GM21390 (cell line): ENCODE measurements around the gene MYH11.
A peak's percentile ranks its signal among the peaks of the same experiment; 100 is the strongest.

Source experiments
- ATAC-seq: cut with Tn5 transposase; IDR thresholded peaks from one replicate; pipeline ENCODE4 v1.9.1; 2021; ENCODE audit not compliant: unreplicated experiment

The MYH11 gene

DNA sequence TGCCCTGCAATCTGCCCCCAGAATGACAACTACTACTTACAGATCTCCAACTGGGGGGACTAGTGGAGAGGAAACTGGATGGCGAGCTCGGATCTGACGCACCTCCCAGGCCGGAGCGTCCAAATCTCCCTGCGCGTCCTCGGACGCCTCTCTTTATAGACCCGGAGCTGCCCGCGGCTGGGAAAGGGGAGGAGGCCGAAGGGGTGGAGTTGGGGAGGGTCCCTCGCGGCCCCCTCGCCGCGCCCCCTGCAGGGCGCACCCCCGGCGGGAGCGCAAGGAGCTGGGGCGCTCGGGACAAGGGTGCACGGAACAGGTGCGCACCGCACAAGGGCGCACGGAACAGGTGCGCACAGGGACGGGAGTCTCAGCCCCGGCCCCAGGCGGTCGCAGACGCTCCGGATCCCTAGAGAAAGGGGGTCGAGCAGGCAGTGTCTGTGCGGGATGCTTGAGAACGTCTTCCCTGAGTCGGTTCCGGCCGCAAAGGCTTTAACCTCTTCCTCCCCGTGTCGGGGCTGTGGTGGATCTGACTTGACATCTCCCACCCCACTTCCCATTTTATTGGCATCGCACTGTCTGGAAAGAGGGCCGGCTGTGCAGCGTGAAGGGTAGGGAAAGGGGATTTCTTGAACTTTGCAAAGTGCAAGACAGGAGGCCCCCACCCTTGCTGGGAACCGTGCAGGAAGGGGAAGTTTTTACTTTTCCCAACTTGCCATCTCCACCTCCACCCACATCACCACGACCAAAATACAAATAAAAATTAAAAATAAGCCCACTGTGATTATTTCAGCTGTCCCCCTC lies at the start of gene MYH11:
TSS of gene MYH11 (minus strand) at position 128 of the 798 bp plus-strand sequence. CDS start 18,776 bp downstream, outside the sequence.
- ATAC-seq = no peak

DNA sequence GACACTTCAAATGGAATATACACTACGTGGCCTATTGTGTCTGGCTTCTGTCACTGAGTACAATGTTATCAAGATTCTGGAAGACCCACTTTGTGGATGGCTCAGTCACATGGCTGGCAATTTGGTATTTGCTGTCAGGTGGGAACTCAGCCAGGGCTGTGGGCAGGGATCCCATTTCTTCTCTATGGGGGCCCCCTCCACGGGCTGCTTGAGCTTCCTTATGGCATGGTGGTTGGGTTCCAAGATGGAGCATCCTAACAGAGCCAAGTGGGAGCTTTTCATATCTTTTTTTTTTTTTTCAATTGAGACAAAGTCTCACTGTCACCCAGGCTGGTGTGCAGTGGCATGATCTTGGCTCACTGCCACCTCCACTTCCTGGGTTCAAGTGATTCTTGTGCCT lies 49.6 kb upstream of the MYH11 start:
- no peak for ATAC-seq

DNA sequence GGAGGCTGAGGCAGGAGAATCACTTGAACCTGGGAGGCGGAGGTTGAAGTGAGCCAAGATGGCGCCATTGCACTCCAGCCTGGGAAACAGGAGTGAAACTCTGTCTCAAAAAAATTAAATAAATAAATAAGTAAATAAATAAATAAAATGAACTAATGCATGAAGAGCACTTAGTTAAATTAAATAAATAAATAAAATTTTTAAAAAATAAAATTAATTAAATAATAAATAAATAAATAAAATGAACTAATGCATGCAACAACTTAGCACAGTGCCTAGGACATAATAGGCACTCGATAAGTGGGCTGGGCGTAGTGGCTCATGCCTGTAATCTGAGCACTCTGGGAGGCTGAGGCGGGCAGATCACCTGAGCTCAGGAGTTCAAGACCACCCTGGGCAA lies 47.1 kb upstream of the MYH11 start:
- ATAC-seq = no peak

DNA sequence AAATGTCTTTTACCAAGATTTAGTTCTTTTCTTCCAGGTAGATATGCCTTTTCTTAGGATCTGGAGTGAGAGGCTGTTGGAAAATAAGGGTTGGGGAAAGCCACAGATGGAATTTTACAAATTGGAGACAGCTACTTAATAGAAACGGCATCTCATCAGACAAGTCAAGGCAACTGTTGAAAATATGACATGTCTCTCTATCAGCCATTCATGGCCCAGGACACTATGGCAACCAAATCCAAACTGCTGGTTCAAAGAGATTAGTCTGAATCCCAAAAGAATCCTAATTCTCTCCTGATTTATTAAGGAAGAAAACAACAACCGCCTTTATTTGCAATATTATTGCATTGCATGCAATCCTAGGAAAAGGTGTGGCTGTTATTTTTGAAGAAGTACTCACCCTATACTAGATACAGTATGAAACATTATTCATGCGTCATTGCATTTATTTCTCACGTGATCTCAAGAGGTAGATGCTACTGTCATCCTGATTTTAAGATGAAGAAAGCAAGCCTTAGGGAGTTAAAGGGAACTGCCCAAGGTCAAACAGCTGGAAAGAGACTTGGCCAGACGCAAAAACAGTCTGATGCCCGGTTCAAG lies 44.2 kb upstream of the MYH11 start:
- ATAC-seq = no peak

DNA sequence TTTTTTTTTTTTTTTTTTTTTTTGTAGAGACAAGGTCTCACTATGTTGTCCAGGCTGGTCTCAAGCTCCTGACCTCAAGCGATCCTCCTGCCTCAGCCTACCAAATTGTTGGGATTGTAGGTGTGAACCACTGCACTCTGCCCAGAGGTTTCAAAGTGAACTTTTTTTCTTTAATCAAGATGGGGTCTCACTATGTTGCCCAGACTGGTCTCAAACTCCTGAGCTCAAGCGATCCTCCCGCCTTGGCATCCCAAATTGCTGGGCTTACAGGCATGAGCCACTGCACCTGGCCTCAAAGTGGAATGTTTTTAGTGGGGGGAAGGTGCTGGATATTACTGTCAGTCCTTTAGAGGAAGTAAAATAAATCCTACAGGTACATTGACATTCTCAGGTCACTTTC lies 43.5 kb upstream of the MYH11 start:
- no peak for ATAC-seq

DNA sequence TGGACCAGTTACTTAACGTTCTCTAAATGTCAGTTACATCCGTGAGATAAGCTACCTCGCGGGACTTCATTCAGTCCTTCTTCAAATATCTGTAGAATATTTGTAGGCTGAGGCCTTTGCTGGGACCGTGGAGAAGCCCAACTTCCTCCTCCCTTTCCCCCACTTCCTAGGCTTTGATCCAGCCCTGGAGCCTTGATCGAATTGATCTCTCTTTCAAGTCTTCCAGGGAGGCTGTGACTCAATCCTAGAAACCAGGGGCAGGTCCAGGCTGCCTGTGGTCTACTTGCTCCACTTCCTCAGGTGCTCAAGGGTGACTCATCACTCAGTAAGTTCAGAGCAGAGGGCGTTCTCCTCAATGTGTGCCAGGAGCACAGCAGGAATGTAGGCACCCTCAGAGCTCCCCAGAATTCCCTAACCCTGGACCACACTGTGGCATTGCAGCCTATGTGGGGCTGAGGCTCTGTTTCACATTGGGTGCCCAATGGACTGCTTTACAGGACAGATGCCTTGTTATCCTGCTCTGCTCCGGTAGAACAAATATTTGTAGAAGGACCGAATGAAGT lies 42.8 kb upstream of the MYH11 start:
- no peak for ATAC-seq

DNA sequence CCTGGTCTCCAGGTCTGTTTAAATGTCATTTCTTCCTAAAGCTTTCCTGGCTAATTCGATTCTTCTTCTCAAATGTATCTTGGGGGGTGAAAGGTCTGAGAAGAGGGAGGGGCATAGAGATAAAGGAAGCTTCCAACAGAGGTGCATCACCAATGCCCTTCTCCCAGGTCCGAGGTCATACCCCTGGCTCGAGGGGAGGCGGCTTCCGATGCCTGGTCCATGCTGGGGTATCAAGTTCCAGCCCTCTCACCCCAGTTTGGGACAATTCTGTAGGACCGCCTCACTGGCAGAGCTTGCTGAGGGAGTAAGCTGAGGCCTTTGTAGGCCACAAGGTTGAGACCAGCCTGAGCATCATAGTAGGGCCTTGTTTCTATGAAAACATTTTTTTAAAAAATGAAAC lies 41.8 kb upstream of the MYH11 start:
- ATAC-seq = no peak

DNA sequence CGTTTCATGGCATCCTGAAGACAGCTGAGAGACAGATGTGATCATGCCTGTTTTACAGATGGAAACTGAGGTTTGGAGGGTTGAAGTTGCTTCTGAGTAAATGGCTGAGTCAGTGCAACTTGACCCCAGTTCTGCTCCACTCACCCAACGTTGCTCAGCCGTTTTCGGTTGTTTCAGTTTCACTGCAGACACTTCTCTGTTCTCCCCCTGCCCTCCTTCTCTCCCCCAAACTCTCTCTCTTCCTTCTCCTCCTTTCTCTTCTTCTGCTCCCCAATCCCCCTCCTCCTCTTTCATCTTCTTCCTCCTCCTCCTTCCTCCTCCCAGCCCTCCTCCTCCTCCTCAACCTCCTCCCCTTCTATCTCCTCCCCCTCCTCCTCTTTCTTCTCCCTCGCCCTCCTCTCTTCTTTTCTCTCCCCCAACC lies 41.0 kb upstream of the MYH11 start:
- peak; percentile 74 for ATAC-seq

DNA sequence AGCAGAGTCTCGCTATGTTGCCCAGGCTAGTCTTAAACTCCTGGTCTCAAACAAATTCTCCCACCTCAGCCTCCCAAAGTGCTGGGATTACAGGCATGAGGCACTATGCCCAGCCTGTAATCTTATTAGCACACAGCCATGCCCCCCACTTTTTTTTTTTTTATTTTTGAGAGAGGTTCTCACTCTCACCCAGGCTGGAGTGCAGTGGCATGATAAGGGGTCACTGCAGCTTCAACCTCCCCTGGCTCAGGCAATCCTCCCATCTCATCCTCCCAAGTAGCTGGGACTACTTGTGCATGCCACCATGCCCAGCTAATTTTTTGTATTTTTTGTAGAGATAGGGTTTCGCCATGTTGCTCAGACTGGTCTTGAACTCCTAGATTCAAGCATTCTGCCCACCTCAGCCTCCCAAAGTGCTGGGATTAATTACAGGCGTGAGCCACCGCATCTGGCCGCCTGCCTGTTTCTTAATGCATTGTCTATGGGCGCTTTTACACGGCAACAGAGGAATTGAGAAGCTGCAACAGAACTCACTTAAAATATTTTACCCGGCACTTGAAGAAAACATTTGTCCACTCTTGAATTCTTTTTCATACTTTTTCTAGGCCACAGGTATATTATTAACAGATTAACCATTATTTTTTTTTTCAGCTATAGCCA lies 40.4 kb upstream of the MYH11 start:
- ATAC-seq = no peak

DNA sequence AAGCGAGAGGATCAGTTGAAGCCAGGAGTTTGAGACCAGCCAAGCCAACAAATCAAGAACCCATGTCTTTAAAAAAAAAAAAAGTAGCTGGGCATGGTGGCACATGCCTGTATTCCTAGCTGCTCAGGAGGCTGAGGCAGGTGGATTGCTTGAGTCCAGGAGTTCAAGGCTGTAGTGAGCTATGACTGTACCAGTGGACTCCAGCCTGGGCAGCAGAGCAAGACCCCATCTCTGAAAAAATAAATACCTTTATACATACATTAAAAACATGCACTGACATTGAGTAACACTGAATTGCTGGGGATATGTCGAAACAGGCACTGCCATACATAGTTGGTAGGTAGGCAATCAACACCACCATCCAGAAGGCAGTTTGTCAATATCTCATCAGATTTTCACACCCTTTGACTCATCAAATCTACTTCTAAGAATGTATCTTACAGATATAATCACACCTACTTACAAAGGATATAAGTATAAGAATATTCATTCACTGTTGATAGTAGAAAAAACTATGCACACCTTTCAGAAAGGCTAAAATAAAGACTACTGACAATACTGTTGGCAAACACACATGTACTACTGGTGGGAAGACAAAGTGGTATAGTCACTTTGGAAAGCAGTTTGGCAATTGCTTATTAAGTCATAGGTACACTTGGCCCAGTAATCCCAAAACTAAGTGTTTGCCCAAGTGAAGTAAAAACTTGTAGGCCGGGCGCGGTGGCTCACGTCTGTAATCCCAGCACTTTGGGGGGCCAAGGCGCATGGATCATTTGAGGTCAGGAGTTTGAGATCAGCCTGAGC lies 37.9 kb upstream of the MYH11 start:
- ATAC-seq = no peak

DNA sequence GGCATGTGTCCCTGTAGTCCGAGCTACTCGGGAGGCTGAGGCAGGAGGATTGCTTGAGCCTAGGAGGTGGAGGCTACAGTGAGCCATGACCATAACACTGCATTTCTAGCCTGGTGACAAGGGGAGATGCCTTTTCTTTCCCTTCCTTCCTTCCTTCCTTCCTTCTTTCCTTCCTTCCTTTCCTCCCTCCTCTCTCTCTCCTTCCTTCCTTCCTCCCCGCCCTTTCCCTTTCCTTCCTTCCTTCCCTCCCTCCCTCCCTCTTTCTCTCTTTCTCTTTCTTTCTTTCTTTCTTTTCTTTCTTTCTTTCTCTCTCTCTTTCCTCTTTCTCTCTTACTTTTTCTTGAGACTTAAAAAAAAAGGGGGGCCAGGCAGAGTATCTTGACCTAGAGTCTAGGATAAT lies 34.7 kb upstream of the MYH11 start:
- ATAC-seq = no peak

DNA sequence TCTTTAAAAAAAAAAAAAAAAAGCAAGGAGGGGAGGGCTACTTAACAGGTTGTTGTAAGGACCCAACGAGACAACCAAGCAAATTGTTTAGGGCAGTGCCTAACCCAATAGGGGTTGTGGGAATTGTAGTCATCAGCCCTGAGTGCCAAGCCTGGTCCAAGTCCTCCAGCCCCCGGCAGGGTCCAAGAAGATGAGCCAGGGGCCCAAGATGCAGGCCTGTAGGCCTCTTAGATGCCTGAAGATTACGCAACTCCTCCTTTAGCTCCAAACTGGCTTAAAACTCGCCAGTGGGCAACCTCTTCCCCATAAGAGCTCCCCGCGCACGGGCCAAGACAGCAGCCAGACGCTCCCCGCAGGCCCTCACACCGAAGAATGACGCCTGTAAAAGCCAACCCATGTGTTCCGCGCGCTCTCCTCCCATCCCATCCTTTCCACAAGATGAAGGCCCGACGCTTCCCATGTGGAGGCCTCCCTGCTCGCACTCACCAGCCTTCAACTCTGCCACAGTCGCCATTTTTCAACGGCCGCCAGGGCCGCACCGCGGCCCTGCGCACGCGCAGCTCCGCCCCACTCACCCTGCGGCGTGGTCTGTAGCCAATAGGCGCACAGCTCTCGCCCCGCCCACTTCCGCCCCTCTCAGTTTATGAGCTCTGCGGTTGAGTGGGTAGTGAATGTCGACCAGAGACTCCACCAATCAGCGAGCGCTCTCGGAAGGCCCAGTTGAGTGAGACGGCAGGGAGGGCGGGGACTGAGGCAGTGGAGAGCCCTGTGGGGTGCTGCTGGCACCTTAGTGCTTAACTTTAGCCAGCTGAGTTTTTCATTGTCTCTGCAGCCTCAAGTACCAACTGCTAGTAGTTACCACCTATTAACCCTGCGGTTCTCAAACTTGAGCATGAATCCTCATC lies 31.5 kb upstream of the MYH11 start, which contains the start of gene CEP20:
TSS of gene CEP20 (minus strand) at position 532 of the 905 bp plus-strand sequence. CDS start at position 514, 18 bp downstream.
- peak; percentile 98 for ATAC-seq

DNA sequence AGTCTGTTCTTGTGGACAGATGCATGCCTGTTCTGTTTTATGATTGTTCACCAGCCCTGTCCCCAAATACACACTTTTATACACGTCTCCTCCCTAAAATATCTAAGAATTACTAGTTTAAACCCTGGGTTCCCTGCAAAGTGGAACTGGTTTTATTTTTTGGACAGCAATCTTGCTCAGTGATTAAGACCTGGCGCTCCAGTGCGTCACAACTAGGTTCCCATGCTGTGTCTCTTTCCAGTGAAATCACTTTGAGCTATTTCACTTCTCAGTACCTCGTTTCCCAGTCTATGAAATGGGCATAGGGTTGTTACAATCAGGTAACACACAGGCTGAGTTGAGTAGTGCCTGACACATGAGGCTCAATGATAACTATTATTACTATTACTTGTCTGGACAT lies 30.5 kb upstream of the MYH11 start:
- no peak for ATAC-seq

DNA sequence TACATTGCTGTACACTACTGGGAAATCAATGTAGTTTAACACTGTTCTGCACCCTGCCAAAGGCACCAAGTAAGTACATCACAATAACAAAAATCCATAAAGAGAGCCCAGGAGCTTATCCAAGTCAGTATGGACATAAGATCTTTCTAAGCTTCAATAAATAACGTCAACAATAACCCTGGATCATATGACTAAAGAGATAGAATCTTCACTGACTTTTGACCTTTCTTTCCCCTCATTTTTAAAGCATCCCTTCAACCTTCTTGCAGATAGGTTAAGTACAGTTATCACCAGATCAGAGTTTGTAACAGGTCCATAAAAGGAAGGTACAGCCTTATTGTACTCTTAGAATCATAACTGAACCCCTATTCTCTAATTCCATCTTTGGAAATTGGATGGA lies 29.2 kb upstream of the MYH11 start:
- no peak for ATAC-seq

DNA sequence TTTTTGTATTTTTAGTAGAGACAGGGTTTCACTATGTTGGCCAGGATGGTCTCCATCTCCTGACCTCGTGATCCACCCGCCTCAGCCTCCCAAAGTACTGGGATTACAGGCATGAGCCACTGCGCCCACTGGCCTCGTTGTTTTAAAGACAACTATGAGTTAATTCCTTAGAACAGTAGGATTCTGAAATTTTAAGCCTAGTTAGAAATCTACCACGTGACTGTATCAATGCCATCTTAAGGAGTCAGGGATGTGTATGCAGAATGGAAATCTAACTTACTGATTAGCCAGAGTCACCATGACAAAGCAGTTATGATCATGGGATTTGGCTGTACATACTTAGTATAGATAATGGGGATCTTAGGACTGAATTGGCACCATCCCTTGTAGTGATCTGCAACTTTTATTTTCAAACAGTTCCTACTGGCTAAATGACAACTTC lies 28.8 kb upstream of the MYH11 start:
- no peak for ATAC-seq

DNA sequence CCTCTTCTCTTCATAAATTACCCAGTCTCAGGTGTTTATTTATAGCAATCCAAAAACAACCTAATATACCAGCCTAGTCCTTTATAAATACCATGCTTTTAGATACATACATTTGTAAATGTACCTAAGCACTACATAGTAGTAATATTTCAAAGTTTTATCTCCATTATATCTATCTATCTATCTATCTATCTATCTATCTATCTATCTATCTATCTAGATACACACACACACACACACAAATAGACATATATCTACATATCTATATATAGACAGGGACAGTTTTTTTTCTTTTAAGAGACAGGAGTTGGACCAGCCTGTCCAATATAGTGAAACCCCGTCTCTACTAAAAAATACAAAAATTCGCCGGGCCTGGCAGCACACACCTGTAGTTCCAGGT lies 25.7 kb upstream of the MYH11 start:
- no peak for ATAC-seq

DNA sequence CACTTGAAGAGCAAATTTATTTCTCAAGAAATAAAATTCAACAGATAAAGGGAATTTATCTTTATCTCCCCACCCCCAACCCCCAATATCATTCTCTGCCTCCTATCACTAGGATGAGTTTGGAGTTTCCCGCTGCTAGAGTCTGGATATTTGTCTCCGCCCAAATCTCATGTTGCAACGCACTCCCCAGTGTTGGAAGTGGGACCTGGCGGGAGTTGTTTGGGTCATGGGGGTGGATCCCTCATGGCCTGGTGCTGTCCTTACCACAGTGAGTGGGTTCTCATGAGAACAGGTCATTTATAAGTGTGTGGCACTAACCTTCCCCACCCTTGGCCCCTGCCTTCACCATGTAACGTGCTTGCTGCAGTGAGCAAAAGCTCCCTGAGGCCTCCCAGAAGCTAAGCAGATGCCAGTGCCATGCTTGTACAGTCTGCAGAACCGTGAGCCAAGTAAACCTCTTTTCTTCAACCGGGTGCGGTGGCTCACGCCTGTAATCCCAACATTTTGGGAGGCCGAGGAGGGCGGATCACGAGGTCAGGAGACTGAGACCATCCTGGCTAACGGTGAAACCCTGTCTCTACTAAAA lies 25.1 kb upstream of the MYH11 start:
- no peak for ATAC-seq

DNA sequence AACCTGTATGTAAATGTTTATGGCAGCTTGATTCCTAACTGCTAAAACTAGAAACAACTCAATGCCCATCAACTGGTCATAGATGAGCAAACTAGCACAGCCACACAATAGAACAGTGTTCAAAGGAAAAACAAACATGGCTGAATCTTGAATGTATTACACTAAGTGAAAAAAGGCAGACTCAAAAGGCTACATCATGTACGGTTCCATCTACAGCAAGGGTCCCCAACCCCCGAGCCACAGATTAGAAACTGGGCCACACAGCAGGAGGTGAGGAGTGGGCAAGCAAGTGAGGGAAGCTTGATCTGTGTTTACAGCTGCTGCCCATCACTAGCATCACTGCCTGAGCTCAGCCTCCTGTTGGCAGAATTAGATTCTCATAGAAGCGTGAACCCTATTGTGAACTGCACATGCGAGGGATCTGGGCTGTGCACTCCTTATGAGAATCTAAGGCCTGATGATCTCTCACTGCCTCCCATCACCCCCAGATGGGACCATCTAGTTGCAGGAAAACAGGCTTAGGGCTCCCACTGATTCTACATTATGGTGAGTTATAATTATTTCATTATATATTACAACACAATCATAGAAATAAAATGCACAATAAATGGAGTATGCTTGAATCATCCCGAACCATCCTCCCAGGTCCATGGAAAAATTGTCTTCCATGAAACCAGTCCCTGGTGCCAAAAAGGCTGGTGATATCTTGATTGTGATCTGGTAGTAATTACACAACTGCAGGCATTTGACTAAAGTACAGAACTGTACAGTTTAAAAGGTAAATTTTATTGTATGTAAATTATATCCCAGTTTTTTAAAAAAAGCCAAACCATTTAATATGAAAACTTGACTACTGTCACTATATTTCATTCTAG lies 23.8 kb upstream of the MYH11 start:
- ATAC-seq = no peak
